ENCODE results near the gene DPH1.

DPH1 gene

DNA sequence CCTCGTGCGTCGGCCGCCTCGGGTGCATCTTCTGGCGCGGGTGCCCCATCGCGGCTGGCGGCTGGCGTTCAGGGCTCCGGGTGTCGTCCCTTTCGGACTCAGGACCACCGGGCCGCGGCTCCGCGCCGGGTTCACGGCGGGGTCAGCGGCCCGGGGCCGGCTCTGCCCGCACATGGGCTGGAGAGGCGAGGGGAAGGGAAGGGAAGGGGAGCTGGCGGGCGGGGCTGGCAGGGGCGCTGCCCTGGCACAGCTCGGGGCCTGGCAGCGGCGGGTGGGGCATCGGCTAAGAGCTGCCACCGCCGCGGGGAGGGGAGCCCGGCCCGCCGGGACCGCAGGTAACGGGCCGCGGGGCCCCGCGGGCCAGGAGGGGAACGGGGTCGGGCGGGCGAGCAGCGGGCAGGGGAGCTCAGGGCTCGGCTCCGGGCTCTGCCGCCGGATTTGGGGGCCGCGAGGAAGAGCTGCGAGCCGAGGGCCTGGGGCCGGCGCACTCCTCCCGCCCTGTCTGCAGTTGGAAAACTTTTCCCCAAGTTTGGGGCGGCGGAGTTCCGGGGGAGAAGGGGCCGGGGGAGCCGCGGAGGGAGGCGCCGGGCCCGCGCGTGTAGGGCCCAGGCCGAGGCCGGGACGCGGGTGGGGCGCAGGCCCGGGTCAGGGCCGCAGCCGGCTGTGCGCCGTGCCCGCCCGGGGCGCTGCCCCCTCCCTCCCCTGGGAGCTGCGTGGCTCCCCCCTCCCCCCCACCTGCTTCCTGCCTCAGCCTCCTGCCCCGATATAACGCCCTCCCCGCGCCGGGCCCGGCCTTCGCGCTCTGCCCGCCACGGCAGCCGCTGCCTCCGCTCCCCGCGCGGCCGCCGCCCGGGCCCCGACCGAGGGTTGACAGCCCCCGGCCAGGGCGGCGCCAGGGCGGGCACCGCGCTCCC is 25.6 kb downstream of the DPH1 start:
- Histone ChIP-seq H4K20me1 (ENCODE audit: insufficient read depth, low read length) (no peaks in the 10 kb centered on the region), H3K9me3 (ENCODE audit: insufficient read depth, low read length) (no peaks in the 10 kb centered on the region), H3K36me3 (replicated peaks; ENCODE audit: low read depth, low read length) (no peaks in the 10 kb centered on the region), H3K4me3 (ENCODE audit: low read length) (peak overlapping the region; percentile 84), H3K27me3 (ENCODE audit: low read depth, low read length) (no peaks in the 10 kb centered on the region), H3K27ac (ENCODE audit: low read length) (no peak overlapping the region), H3K4me2 (ENCODE audit: low read length) (peak overlapping the region; percentile 77), H3K9ac (ENCODE audit: low read length) (peak overlapping the region; percentile 22; the same call in 1 of the 2 replicates), H2AFZ (ENCODE audit: low read depth, low read length) (no peak overlapping the region), H3K79me2 (ENCODE audit: low read length) (no peaks in the 10 kb centered on the region), H3K4me1 (ENCODE audit: low read length) (peaks cover 9% of the 10 kb centered on the region; the same call in 1 of the 2 replicates)
- no peak for TF ChIP-seq CTCF (IDR thresholded peaks at IDR 0.05; ENCODE audit: low read depth, low read length)
- no peak for TF ChIP-seq EZH2phosphoT487 (IDR thresholded peaks at IDR 0.05; ENCODE audit: low read depth)

DNA sequence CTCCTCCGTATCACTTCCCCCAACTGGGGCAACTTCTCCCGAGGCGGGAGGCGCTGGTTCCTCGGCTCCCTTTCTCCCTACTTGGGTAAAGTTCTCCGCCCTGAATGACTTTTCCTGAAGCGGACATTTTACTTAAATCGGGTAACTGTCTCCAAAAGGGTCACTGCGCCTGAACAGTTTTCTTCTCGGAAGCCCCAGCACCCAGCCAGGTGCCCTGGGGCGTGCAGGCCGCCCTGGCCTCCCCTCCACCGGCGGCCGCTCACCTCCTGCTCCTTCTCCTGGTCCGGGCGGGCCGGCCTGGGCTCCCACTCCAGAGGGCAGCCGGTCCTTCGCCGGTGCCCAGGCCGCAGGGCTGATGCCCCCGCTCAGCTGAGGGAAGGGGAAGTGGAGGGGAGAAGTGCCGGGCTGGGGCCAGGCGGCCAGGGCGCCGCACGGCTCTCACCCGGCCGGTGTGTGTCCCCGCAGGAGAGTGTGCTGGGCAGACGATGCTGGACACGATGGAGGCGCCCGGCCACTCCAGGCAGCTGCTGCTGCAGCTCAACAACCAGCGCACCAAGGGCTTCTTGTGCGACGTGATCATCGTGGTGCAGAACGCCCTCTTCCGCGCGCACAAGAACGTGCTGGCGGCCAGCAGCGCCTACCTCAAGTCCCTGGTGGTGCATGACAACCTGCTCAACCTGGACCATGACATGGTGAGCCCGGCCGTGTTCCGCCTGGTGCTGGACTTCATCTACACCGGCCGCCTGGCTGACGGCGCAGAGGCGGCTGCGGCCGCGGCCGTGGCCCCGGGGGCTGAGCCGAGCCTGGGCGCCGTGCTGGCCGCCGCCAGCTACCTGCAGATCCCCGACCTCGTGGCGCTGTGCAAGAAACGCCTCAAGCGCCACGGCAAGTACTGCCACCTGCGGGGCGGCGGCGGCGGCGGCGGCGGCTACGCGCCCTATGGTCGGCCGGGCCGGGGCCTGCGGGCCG is 26.5 kb downstream of the DPH1 start:
- no peak overlapping the region for H3K9ac ChIP-seq (ENCODE audit: low read length)
- no peaks in the 10 kb centered on the region for H3K27me3 ChIP-seq (ENCODE audit: low read depth, low read length)
- H4K20me1 ChIP-seq (ENCODE audit: insufficient read depth, low read length), result no peaks in the 10 kb centered on the region
- TF ChIP-seq CTCF (IDR thresholded peaks at IDR 0.05; ENCODE audit: low read depth, low read length), result no peak
- no peak for TF ChIP-seq EZH2phosphoT487 (IDR thresholded peaks at IDR 0.05; ENCODE audit: low read depth)
- no peak overlapping the region for H2AFZ ChIP-seq (ENCODE audit: low read depth, low read length)
- H3K4me3 ChIP-seq (ENCODE audit: low read length), result peak overlapping the region; percentile 84
- no peaks in the 10 kb centered on the region for H3K36me3 ChIP-seq (replicated peaks; ENCODE audit: low read depth, low read length)
- H3K4me1 ChIP-seq (ENCODE audit: low read length), result peaks cover 9% of the 10 kb centered on the region; the same call in 1 of the 2 replicates
- no peaks in the 10 kb centered on the region for H3K79me2 ChIP-seq (ENCODE audit: low read length)
- peak overlapping the region; percentile 77 for H3K4me2 ChIP-seq (ENCODE audit: low read length)
- no peaks in the 10 kb centered on the region for H3K9me3 ChIP-seq (ENCODE audit: insufficient read depth, low read length)
- no peak overlapping the region for H3K27ac ChIP-seq (ENCODE audit: low read length)

DNA sequence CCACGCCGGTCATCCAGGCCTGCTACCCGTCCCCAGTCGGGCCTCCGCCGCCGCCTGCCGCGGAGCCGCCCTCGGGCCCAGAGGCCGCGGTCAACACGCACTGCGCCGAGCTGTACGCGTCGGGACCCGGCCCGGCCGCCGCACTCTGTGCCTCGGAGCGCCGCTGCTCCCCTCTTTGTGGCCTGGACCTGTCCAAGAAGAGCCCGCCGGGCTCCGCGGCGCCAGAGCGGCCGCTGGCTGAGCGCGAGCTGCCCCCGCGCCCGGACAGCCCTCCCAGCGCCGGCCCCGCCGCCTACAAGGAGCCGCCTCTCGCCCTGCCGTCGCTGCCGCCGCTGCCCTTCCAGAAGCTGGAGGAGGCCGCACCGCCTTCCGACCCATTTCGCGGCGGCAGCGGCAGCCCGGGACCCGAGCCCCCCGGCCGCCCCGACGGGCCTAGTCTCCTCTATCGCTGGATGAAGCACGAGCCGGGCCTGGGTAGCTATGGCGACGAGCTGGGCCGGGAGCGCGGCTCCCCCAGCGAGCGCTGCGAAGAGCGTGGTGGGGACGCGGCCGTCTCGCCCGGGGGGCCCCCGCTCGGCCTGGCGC is 27.3 kb downstream of the DPH1 start:
- H3K4me2 ChIP-seq (ENCODE audit: low read length), result no peak overlapping the region

More for the DNA sequence above, 27.3 kb downstream of the DPH1 start:
- H3K4me1 ChIP-seq (ENCODE audit: low read length), result peaks cover 9% of the 10 kb centered on the region; the same call in 1 of the 2 replicates
- no peak overlapping the region for H2AFZ ChIP-seq (ENCODE audit: low read depth, low read length)
- no peaks in the 10 kb centered on the region for H3K27me3 ChIP-seq (ENCODE audit: low read depth, low read length)
- H3K9me3 ChIP-seq (ENCODE audit: insufficient read depth, low read length), result no peaks in the 10 kb centered on the region
- TF ChIP-seq EZH2phosphoT487 (IDR thresholded peaks at IDR 0.05; ENCODE audit: low read depth) (no peak), CTCF (IDR thresholded peaks at IDR 0.05; ENCODE audit: low read depth, low read length) (no peak)
- no peaks in the 10 kb centered on the region for H3K36me3 ChIP-seq (replicated peaks; ENCODE audit: low read depth, low read length)
- H3K9ac ChIP-seq (ENCODE audit: low read length), result no peak overlapping the region
- H3K79me2 ChIP-seq (ENCODE audit: low read length), result no peaks in the 10 kb centered on the region
- H3K4me3 ChIP-seq (ENCODE audit: low read length), result no peak overlapping the region
- no peak overlapping the region for H3K27ac ChIP-seq (ENCODE audit: low read length)
- no peaks in the 10 kb centered on the region for H4K20me1 ChIP-seq (ENCODE audit: insufficient read depth, low read length)
